Endometrial microvascular endothelial cells (primary cell): Measurements from ENCODE around the gene TANK. TPM values are rescaled to one million over a fixed set of nuclear protein-coding genes. Genes with fewer than 3 reads are reported as not detected.

Source experiments
- in situ Hi-C: cut with HindIII; loops from 2 replicates; pipeline ENCODE4 v1.10.0; 2017; ENCODE audit warnings: low sequenced_read_pairs, low pct_unique_long_range_greater_than_20kb; ENCODE audit errors: inconsistent ontology term
- total RNA-seq: library from RNA; depleted of rRNA; stranded (reverse); fragments of >200 nt; gene quantifications from one replicate; pipeline ENCODE4 v1.2.3, GENCODE V29; 2015; ENCODE audit errors: inconsistent ontology term

Gene TANK, protein sequence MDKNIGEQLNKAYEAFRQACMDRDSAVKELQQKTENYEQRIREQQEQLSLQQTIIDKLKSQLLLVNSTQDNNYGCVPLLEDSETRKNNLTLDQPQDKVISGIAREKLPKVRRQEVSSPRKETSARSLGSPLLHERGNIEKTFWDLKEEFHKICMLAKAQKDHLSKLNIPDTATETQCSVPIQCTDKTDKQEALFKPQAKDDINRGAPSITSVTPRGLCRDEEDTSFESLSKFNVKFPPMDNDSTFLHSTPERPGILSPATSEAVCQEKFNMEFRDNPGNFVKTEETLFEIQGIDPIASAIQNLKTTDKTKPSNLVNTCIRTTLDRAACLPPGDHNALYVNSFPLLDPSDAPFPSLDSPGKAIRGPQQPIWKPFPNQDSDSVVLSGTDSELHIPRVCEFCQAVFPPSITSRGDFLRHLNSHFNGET
- 59.6 TPM for total RNA-seq

DNA sequence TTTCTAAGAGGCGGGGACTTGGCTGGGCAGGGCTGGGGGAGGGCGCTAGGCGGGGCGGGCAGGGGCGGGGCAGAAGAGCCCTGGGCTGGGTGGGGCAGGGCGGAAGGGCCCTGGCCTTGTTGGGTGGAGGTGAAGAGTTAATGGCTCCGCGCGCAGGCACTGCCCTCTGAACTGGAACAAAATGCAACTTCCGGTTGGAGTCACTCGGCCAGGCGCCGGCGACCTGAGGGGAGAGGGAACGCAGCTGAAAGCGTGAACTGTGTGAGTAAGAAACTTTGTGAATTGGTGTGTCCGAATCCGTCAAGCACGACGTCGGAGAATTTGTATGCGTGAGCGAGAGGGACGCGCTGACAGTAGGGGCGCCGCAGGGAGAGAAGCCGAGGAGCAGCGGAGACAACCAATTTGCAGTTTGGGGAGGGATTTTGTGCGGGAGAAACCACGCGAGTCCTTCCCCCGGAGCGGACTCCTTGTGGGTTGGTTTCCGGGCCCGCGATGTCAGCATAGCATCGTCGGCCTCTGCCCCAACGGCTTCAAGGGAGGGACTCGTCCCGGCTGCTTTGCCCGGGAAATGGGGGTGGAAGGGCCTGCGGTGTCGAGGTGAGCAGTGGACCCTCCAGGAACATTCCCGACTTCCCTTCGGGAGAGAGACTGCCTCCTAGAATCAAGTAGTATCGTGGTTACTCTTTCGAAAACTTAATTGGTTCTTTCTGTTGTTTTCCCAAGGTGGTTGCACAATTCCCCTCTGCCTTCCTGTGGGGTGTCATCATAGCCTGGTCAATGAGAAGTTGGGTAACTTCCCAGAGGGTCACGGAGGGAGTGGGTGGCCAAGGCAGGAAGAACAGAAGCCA is at the start of gene TANK:
Gene TANK, plus strand, starts transcription at position 203 of the 848 bp plus-strand sequence. CDS start 19,235 bp downstream, outside the sequence.
- in situ Hi-C loops: no loop called here

DNA sequence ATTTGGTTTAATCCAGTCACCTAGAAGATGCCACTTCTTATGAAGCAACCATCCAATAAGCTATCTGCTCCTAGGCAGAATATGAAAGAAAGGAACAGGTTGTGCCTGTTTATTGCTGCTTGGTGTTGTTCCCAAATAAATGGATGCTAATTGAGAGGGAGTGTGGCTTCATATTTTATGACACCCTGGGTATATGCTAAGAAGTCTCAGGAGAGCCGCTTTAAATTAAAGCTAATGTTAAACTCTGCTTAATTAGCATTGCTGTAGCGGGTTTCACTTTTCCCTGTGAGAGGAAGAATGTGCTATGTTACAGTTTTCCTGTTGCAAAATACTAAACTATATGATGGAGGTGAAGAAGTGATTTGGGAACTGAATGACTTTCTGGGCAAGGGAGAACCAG is 48.7 kb upstream of the TANK start:
- in situ Hi-C loops: no loop called here

DNA sequence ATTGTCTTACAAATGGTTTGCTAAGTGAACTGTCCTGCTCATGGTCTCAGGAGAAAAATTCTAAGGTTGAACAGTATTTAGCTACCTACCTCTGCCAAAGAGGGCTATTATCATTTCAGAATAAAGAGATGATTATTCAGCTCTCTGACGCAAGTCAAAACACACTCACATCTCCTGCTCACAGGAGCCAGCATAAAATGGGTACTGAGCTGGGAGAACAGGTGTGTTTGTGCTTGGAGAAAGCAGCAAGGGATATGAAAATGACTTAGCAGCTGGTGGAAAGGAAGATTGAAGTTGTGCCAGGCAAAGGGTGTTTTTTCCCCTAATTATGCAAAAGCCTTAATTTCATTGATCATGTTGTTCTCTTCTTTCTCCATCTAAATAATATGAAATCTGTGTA is 47.3 kb upstream of the TANK start:
- in situ Hi-C loops: no loop called here

DNA sequence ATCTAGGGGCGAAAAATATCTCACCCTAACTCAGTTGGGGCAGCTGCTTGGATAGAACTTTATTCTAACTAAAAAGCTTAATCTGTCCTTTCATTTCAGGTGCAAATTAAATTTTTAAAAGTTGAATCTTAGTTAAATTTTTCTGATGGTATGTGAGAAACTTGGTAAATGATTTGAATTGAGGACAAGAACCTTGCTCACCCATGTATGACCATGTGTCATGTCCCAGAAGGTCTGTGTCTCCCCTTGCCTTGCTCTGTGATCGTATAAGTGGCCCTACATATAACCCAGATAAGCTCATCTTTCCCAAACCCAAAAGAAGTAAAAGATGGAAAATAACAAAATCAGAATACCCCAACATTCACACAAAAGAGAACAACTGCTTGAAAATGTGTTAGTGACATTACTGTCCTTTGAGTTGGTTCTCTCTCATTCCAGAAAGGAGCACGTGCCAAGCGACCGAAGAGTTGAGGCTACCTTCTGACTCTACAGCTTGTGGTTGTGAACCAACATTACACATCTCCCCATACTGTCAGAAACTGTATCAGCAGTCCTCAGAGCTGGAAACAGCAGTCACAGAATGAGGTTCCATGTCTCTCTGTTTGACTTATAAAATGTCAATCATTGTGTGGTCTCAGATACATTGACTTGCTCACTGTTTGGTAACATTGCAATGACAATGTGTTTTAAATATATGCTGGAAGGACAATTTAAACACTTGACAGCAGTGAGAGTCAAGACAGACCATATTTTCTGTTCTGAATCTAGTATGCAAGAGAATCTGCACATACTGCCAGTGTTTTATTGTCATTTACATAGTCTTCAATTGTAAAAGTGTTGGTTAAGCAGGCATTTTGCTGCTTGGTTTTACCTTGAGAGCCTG is 46.3 kb upstream of the TANK start:
- in situ Hi-C loops: no loop called here

- in situ Hi-C loops: no loop called here
Measured at GRCh38 chr2:161115205-161115604, 45.0 kb upstream of the TANK start.

- in situ Hi-C loops: no loop called here
Measured at GRCh38 chr2:161115605-161116380, 44.4 kb upstream of the TANK start.

DNA sequence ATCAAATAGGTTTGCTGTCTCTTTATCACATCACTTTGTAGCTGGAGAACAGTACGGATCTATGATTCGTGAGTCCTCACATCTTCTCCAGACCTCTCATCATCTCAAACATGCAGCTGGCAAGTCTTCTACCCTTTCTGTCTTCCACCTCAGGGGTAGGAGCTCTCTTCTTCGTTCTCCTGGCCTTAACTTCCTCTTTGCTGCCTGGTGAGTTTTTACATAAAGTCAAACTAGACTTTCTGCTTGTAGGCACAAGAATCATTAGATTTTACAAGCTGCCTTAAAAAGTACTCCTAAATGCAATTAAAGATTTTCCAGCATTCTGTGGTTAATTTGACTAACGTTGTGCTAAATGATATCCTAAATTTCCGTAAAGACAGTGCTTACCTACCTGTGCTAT is 43.7 kb upstream of the TANK start:
- in situ Hi-C loops: no loop called here

- in situ Hi-C loops: no loop called here
Measured at GRCh38 chr2:161117506-161117905, 42.7 kb upstream of the TANK start.

DNA sequence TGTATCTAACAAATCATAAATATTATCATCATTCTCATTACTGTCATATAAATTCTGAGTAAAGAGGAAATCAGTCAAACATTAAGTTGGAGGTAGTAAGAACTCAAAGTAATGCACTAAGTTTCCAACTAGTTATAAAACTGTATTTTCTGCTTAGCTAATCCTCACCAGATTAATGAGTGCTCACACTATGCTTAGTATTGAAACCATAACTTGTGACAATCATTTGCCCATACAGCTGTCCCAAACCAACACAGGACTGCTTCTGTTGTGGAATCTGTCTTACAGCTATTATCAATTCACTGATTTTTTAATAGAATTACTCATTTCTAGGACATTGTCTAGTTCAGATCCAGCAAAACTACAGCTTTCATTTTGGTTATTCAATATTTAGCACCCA is 41.5 kb upstream of the TANK start:
- in situ Hi-C loops: no loop called here

- in situ Hi-C loops: no loop called here
Measured at GRCh38 chr2:161119483-161119882, 40.7 kb upstream of the TANK start.

DNA sequence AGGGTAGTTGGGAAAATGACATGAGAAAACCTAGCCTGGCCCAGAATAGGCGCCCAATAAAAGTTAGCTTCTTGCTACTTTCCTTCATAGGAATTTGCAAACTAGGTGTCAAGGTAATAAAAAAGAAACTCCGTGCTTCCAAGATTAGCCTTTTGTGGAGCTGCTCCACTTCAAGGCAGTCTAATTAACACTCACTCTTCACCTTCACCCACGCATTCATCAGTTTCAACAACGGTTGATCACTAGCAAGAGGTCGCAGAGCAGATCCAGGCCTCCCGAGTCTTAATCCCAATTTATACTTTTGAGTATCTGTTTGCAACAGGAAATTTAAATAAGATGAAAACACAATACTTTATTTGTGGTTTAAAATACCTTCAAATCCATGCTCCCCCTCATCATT is 39.5 kb upstream of the TANK start:
- in situ Hi-C loops: no loop called here

DNA sequence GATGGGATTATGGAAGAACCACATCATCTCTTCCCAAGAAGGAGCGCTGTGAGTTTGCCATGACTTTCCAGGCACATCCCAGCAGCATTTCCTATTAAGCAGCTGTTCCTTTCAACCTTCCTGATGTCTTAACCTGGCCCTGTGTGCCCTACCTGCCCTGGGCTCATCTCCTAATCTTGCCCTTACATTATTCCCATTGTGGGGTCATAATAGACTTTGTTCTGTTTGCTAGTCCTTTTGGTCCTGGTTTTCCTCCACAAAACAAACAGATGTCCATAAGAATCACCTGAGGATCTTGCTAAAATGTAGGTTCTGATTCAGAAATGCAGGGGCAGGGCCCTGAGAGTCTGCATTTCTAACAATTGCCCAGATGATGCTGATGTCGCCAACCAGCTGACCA is 38.6 kb upstream of the TANK start:
- in situ Hi-C loops: no loop called here

GRCh38 chr2:161122772-161123530 is 37.3 kb upstream of the TANK start:
- in situ Hi-C loops: no loop called here

- in situ Hi-C loops: no loop called here
Measured at GRCh38 chr2:161123531-161124030, 36.6 kb upstream of the TANK start.

GRCh38 chr2:161124201-161124600 is 36.0 kb upstream of the TANK start:
- in situ Hi-C loops: no loop called here

DNA sequence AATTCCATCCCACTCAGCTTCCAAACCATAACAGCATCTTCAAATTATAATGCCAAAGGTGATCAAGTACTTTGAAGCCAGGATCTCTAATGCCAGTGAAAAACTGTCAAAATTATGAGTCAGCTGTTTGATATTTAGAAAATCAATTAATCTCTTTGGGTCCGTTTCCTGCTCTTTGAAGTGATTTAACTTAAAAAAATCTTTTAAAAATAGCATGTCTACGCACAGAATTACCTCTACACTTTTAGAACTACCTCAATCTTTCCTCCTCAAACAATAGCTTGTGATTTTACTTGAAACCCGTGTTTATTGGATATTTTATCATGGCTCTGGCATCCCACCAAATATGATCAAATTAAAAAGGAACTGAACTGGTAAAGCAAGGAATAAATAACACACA is 31.3 kb upstream of the TANK start:
- in situ Hi-C loops: no loop called here

DNA sequence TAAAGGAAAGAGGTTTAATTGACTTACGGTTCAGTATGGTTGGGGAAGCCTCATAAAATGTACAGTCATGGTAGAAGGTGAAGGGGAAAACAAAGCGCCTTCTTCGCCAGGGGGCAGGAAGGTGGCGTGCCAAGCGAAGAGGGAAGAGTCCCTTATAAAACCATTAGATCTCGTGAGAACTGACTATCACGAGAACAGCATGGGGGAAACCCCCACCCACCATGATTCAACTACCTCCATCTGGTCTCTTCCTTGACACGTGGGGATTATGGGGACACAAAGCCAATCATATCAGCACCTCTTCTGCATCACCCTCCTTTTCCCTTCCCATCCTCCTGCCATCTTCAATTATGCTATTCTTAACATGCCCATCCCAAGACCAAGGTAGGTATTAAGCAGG is 29.9 kb upstream of the TANK start:
- in situ Hi-C loops: no loop called here
